PC-3 (cell line): ENCODE data around the gene HIC1. TPM values are rescaled to one million over a fixed set of nuclear protein-coding genes. Genes with fewer than 3 reads are reported as not detected.

Source experiments
- ATAC-seq: fragments of 200-7000 bp; cut with Tn5 transposase; 2 replicates; pipeline ENCODE4 v1.9.1; 2020; ENCODE audit warnings: mild to moderate bottlenecking, moderate library complexity
- BruUV-seq: library from RNA; stranded (reverse); fragments of 400-500 nt; replicated peaks from 2 replicates; lab custom pipeline; 2021; lab: Mats Ljungman, UMichigan
- CTCF ChIA-PET: fragments of 300-600 bp; sonication (Branson Sonifier 250); formaldehyde crosslinking; loops from one replicate; lab custom pipeline; 2022; ENCODE audit warnings: antibody characterized with exemption; lab: Charles Lee
- POLR2A ChIA-PET: fragments of 300-600 bp; sonication (Branson Sonifier 250); formaldehyde crosslinking; loops from one replicate; lab custom pipeline; 2022; ENCODE audit warnings: antibody characterized with exemption; ENCODE audit not compliant: unreplicated experiment; lab: Charles Lee
- DNase-seq: peaks from one replicate; pipeline ENCODE4 v3.0.0-alpha.2; 2015
- H2AFZ ChIP-seq: fragments of 300-600 bp; sonication (generic); 2 replicates; pipeline ENCODE4 v1.6.0; 2016; ENCODE audit warnings: antibody characterized with exemption, low read length
- H3F3A ChIP-seq: fragments of 300-600 bp; sonication (generic); one replicate; pipeline ENCODE4 v1.6.0; 2017; ENCODE audit warnings: antibody characterized with exemption, low read length, control low read depth, mild to moderate bottlenecking; ENCODE audit not compliant: unreplicated experiment
- H3K27ac ChIP-seq: fragments of 300-600 bp; sonication (generic); 2 replicates; pipeline ENCODE4 v1.5.1; 2016; ENCODE audit warnings: mild to moderate bottlenecking, low read length
- H3K27me3 ChIP-seq: fragments of 300-600 bp; sonication (generic); 2 replicates; pipeline ENCODE4 v1.6.1; 2016; ENCODE audit warnings: low read length, mixed read lengths
- H3K36me3 ChIP-seq: fragments of 300-600 bp; sonication (generic); 2 replicates; pipeline ENCODE4 v1.6.1; 2016; ENCODE audit warnings: low read depth, mixed run types, low read length, mixed read lengths
- H3K4me1 ChIP-seq: fragments of 300-600 bp; sonication (generic); 2 replicates; pipeline ENCODE4 v1.5.1; 2016; ENCODE audit warnings: low read length; ENCODE audit not compliant: insufficient read depth
- H3K4me2 ChIP-seq: fragments of 300-600 bp; sonication (generic); 2 replicates; pipeline ENCODE4 v1.6.0; 2016; ENCODE audit warnings: low read length
- H3K4me3 ChIP-seq: fragments of 300-600 bp; sonication (generic); 2 replicates; pipeline ENCODE4 v1.5.1; 2016; ENCODE audit warnings: mild to moderate bottlenecking, low read length, mixed read lengths
- H3K79me2 ChIP-seq: fragments of 300-600 bp; sonication (generic); 2 replicates; pipeline ENCODE4 v1.6.1; 2017; ENCODE audit warnings: low read length, mixed read lengths
- H3K9ac ChIP-seq: fragments of 300-600 bp; sonication (generic); 2 replicates; pipeline ENCODE4 v1.6.0; 2016; ENCODE audit warnings: mild to moderate bottlenecking, low read length
- H3K9me2 ChIP-seq: fragments of 300-600 bp; sonication (generic); replicated peaks from 2 replicates; pipeline ENCODE4 v1.6.1; 2016; ENCODE audit warnings: mixed run types, low read length, mixed read lengths
- H3K9me3 ChIP-seq: fragments of 300-600 bp; sonication (generic); 2 replicates; pipeline ENCODE4 v1.6.1; 2016; ENCODE audit warnings: low read length, mixed read lengths
- H4K20me1 ChIP-seq: fragments of 300-600 bp; sonication (generic); 2 replicates; pipeline ENCODE4 v1.6.1; 2016; ENCODE audit warnings: low read length, mixed read lengths
- CTCF ChIP-seq: fragments of 300-600 bp; sonication (generic); conservative IDR thresholded peaks from 2 replicates; pipeline ENCODE4 v1.5.1; 2017; ENCODE audit warnings: antibody characterized with exemption, low read depth, mild to moderate bottlenecking, low read length
- EZH2 ChIP-seq: fragments of 300-600 bp; sonication (generic); IDR thresholded peaks from one replicate; pipeline ENCODE4 v1.6.1; 2017; ENCODE audit warnings: antibody characterized with exemption, mild to moderate bottlenecking, low read length; ENCODE audit not compliant: unreplicated experiment
- EZH2phosphoT487 ChIP-seq: fragments of 300-600 bp; sonication (generic); IDR thresholded peaks from 2 replicates; pipeline ENCODE4 v1.6.1; 2018; ENCODE audit warnings: mild to moderate bottlenecking, antibody characterized with exemption, low read length, borderline replicate concordance
- intact Hi-C: fragments of 100-400 bp; cut with micrococcal nuclease; formaldehyde crosslinking; loops from 2 replicates; pipeline ENCODE4 v1.9.0; 2023
- total RNA-seq: library from RNA; depleted of rRNA; stranded (reverse); fragments of >200 nt; gene quantifications from 2 replicates; pipeline ENCODE4 v1.2.3, GENCODE V29; 2014

HIC1 gene
- total RNA-seq, 1 experiment from 2014 or later: 4.4 TPM

DNA sequence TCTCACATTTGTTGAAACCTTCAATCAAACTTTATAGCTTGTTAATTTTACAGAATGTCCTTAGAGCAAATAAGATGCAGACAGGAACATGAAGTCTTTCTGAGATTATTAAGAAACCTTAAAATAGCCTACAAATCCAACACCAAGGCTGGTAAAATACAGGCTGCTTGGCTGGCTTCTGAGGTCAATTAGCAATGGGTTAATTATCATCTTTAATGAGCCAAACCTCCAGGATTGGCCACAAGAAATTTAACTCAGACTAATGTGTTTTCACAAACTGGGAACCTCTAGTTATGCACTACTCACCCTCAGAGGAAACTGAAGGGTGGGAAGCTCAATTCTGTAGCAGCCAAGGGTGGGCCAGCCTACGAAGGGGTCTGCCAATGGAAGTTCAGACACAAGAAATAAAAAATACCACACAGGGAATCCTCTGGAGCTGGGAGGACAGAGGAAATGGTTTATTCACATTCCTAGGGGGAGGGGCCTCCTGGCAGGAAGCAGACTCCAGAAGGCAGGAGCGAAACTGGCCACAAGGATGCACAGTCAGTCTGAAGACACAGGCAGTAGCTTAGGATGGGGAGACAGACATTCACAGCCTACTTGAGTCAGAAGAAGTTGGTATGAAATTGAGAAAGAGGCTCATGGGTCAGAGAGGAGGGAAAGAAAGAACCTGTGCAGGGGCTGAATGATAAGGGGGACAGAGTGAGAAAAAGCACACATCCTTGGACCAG lies 36.1 kb downstream of the HIC1 start:
- no peaks in the 10 kb centered on the region for H3K36me3 ChIP-seq
- H3K4me1 ChIP-seq: 0 out of 2 replicates have a peak, but pooled peaks cover 7% of the 10 kb centered on the region
- H3K4me3 ChIP-seq: no peak overlapping the region
- TF ChIP-seq EZH2phosphoT487 (no peak), CTCF (0 out of 2 replicates have a peak, but pooled peaks have one; percentile 20)
- H2AFZ ChIP-seq: no peak overlapping the region
- peak; percentile 76 for ATAC-seq
- no peak overlapping the region for H3K27ac ChIP-seq
- peak; percentile 54 for DNase-seq
- no TSS peak for BruUV-seq
- CTCF ChIA-PET: no interaction called here
- intact Hi-C loops: no loop called here
- no peak overlapping the region for H3K9ac ChIP-seq
- H3K9me3 ChIP-seq: no peaks in the 10 kb centered on the region
- H3F3A ChIP-seq: no peaks in the 10 kb centered on the region
- no peak overlapping the region for H3K4me2 ChIP-seq
- H4K20me1 ChIP-seq: no peaks in the 10 kb centered on the region
- POLR2A ChIA-PET: no interaction called here
- no peaks in the 10 kb centered on the region for H3K9me2 ChIP-seq
- no peaks in the 10 kb centered on the region for H3K79me2 ChIP-seq
- H3K27me3 ChIP-seq: no peaks in the 10 kb centered on the region

GRCh38 chr17:2092253-2092652 lies 37.4 kb downstream of the HIC1 start:
- Histone ChIP-seq H3K79me2 (no peaks in the 10 kb centered on the region), H3K27me3 (no peaks in the 10 kb centered on the region), H3K27ac (no peak overlapping the region), H3K9ac (no peak overlapping the region), H3K4me2 (no peak overlapping the region), H3K9me3 (no peaks in the 10 kb centered on the region), H3K36me3 (no peaks in the 10 kb centered on the region), H3F3A (no peaks in the 10 kb centered on the region), H4K20me1 (no peaks in the 10 kb centered on the region), H3K4me1 (0 out of 2 replicates have a peak, but pooled peaks cover 7% of the 10 kb centered on the region), H2AFZ (no peak overlapping the region), H3K9me2 (no peaks in the 10 kb centered on the region), H3K4me3 (no peak overlapping the region)
- intact Hi-C loops: no loop called here
- ATAC-seq (no peak), DNase-seq (no peak)
- BruUV-seq: no TSS peak
- CTCF ChIA-PET: interaction anchor here (0.7 kb wide), 1 partner anchor 15 kb away, joined by 3 read pairs; no protein-coding TSS in a partner anchor
- POLR2A ChIA-PET: no interaction called here
- TF ChIP-seq CTCF (no peak), EZH2phosphoT487 (no peak), EZH2 (no peak)

- Histone ChIP-seq H3F3A (no peaks in the 10 kb centered on the region), H3K36me3 (no peaks in the 10 kb centered on the region), H4K20me1 (no peaks in the 10 kb centered on the region), H3K27ac (no peak overlapping the region), H2AFZ (no peak overlapping the region), H3K27me3 (no peaks in the 10 kb centered on the region), H3K9ac (no peak overlapping the region), H3K79me2 (no peaks in the 10 kb centered on the region), H3K4me2 (no peak overlapping the region), H3K9me3 (no peaks in the 10 kb centered on the region), H3K4me1 (0 out of 2 replicates have a peak, but pooled peaks cover 7% of the 10 kb centered on the region), H3K4me3 (no peak overlapping the region), H3K9me2 (no peaks in the 10 kb centered on the region)
- TF ChIP-seq CTCF: no peak
- TF ChIP-seq EZH2: no peak
- no peak for TF ChIP-seq EZH2phosphoT487
- ATAC-seq (no peak), DNase-seq (no peak)
- intact Hi-C loops: no loop called here
- no TSS peak for BruUV-seq
- POLR2A ChIA-PET: interaction anchor here (0.6 kb wide), 1 partner anchor 8 kb away, joined by 3 read pairs; no protein-coding TSS in a partner anchor
- CTCF ChIA-PET: no interaction called here
These were observed 38.4 kb downstream of the HIC1 start for GRCh38 chr17:2093349-2093748.
